ENCODE data around the gene PARM1.
"Not testable (repeated sequence)": the region's sequence is repeated elsewhere in the genome, so short reads cannot be mapped to it uniquely, and the experiment has no call there.

The PARM1 gene

DNA sequence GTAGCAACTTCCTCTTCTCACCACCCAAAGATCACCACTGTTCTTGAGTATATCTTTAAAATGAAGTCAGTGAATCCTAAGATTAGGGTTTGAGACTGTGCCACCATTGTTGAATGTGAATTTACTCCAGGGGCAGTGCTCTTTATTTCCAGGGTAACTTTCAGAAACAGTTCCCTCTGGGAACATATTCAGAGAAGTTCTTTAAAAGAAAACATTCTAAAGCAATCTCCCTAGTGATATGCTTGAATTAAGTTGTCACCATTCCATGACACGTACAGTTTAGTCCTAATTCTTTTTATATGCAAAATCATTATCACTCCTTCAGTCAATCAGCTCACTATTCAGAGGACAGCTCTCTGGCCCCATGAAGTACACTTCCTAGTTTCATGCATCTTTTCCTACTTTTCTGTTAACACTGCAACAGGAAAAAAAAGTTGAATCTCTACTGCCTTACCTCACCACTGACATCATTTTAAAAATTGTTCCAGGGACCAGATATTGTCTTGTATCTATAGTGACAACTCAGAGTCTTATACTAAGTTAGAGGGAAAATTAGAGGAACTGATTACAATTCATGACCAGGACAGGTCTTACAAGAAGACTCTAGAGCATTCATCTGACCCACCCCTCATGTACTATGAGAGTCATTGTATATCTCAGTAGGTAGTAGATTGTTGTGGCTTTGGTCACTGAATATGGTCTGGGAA, 49.8 kb downstream of the PARM1 start:
- DNase-seq, result no peak

GRCh38 chr4:74983253-74983635, 50.3 kb downstream of the PARM1 start:
- DNase-seq, result no peak

GRCh38 chr4:74990276-74990875, 57.5 kb downstream of the PARM1 start:
- no peak for DNase-seq

DNA sequence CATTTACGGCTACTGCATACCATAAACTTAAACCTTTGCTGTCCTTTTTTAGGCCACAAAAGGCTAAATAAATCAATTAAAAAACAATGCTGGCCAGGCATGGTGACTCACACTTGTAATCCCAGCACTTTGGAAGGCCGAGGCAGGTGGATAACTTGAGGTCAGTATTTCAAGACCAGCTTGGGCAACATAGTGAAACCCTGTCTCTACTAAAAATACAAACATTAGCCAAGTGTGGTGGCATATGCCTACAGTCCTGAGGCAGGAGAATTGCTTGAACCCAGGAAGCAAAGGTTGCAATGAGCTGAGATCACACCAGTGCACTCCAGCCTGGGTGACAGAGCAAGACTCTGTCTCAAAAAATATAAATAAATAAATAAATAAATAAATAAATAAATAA, 61.5 kb downstream of the PARM1 start:
- DNase-seq, result not testable (repeated sequence)

GRCh38 chr4:74996996-74997395, 64.1 kb downstream of the PARM1 start:
- DNase-seq, result no peak

- DNase-seq, result peak in 16 of 58 donors; percentile 1 to 62 (median 9)
Measured at GRCh38 chr4:74997948-74998729, 65.2 kb downstream of the PARM1 start.

DNA sequence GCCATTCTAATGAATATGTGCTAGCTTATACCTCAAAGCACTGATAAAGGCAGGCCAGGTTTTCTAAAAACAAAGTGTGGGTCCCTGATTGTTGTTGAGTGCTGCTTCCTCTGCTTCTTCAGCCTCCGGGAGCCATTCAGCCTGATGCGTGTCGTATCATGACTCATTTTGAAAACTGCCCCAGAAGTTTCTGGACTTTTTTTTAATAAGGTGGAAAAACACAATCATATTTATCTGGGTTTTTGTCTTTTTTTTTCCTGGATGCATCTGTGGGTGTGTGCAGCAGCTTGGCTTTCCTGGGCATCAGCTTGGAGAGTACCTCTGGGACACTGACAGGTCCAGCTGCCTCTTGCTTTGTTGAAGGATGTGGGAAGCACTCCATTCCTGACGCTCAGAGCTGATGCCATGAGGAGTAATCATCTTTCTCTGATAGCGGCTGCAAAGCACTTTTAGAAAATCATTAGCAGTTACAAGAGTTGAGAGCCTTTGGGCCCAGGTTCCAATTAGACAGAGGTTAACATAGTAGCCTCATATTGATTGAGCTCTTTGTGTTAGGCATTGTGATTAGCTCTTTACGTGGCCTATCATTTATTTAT, 66.9 kb downstream of the PARM1 start:
- DNase-seq, result no peak

DNA sequence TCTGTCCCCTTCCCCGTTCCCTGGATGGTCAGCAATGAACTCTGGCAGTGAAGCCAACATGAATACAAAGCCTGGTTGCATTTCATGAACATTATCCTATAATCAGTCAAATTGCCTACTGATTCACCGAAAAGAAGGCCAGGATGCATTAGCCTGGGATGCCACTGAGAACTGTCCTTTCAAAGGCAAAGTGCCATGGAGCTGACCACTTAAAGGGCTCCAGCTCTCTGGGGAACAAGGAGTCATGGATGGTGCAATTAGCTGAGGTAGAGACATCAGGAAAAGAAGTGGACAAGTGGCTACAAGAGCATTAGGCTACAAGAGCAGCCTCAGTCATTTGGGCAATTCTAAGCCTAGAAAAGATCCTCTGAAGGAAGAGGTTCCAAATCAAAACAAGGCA, 69.0 kb downstream of the PARM1 start:
- no peak for DNase-seq

- no peak for DNase-seq
Measured at GRCh38 chr4:75002381-75002780, 69.5 kb downstream of the PARM1 start.

- no peak for DNase-seq
Measured at GRCh38 chr4:75003979-75004378, 71.1 kb downstream of the PARM1 start.

- DNase-seq, result no peak
Measured at GRCh38 chr4:75004755-75005668, 72.1 kb downstream of the PARM1 start.

DNA sequence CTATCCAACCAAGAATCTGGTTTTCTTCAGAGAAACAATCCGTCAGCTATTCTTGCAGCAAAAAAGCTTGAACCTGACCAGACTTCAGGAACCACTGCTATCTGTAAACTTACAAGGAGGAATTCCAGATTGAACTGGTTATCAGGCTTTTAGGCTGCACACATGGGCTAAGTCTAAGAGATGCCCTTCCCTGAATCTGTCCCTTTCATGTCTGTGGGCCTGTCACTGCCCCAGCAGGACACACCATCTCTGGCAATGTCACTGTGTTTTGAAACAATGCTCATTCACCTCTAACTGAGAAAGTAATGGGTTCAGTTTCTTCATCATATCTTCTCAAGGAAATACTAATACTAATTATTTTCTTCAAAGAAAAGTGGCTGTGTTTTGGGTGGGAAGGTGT, 72.8 kb downstream of the PARM1 start:
- no peak for DNase-seq

DNA sequence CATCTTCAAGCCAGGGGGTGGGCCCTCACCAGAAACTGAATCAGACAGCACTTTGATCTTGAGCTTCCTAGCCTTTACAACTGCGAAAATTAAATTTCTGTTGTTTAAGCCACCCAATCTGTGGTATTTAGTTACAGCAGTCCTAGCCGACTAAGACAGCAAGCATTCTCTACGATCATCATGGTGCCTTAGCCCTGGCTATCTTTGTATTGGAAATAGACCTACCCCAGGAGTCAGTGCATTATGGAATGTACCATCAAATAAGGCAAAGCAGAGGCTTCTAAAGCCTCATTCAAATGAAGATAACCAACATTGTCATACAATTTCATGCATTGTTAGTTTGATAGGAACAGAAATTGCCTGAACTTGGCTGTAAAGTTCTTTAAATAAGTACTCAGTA, 75.0 kb downstream of the PARM1 start:
- no peak for DNase-seq

- no peak for DNase-seq
Measured at GRCh38 chr4:75009138-75009537, 76.2 kb downstream of the PARM1 start.

DNA sequence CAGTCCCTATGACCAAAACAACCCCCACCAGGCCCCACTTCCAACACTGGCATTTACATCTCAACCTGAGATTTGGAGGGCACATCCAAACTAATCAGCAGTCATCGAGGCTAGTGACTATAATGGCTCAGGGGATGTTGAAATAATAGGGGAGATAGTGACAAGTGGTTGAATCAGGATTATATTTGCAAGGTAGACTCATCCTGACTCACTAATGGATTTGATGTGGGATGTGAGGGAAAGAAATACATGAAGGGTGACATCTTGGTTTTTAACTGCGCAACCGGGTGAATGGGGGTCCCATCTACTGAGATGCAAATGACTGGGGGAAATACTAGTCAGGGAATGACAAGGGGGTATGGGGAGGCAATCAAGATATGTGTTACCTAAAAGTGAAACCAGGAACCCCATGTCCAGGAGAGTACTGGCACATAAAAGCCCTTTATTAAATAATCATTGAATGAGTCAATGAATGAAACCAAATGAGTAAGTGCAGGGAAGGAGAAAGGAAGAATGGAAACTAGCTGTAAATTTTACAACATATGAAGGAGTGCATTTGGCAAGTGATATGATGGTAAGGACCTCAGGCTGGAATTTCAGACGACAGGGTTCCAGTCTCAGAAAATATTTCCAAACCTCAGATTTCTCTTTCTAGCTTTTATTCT, 78.3 kb downstream of the PARM1 start:
- no peak for DNase-seq

- no peak for DNase-seq
Measured at GRCh38 chr4:75015627-75016026, 82.7 kb downstream of the PARM1 start.

GRCh38 chr4:75016472-75016871, 83.6 kb downstream of the PARM1 start:
- DNase-seq, result no peak

GRCh38 chr4:75018811-75019479, 86.0 kb downstream of the PARM1 start:
- no peak for DNase-seq

DNA sequence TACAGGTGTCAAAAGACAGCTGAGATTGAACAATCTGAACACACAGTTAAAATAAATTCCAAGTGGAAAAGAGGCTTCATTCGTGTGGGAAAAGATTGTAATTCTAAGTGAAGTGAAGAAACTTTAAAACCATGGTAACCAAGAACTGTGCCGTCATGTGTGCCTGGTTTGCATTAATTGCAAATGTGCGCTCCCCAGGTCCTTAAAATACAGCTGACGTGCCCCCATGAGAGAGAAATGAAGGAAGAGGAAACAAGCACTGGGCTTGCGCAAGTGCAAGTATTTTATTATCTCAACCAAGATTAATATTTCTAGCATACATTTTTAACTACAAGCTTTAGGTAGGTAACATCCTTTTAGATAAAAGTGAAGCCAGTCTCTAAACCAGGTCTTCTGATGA, 92.5 kb downstream of the PARM1 start:
- no peak for DNase-seq

Data from anterior cingulate cortex (tissue), 58 donors.